Ovary (tissue), 9 donors: ENCODE measurements around the gene JARID2. TPM values are rescaled to one million over a fixed set of nuclear protein-coding genes. Genes with fewer than 3 reads are reported as not detected.

ENCODE experiments used
- DNase-seq, 5 donors: peaks; one replicate each; pipeline ENCODE4 v3.0.0-alpha.2; 2019 to 2020
- H3K27ac ChIP-seq, 2 donors: fragments of 200-600 bp; one replicate each; pipeline versions ENCODE4 v1.5.1 to v1.8.0; 2019 to 2022
- H3K27me3 ChIP-seq: fragments of 200-600 bp; one replicate; pipeline ENCODE4 v1.8.0; 2022
- H3K36me3 ChIP-seq: fragments of 200-600 bp; sonication (generic); one replicate; pipeline ENCODE4 v1.5.1; 2019
- H3K4me1 ChIP-seq: one replicate; pipeline ENCODE4 v1.8.1; 2013; ENCODE audit warnings: mild to moderate bottlenecking, moderate library complexity; ENCODE audit not compliant: insufficient read depth
- H3K4me3 ChIP-seq: fragments of 200-600 bp; sonication (generic); one replicate; pipeline ENCODE4 v1.5.1; 2017
- H3K9me3 ChIP-seq, 2 donors: fragments of 200-600 bp in 1 of 2; sonication (generic) in 1 of 2; one replicate each; pipeline versions ENCODE4 v1.5.1 to v1.8.1; 2013 to 2019; ENCODE audit warnings: mild to moderate bottlenecking in 1 of 2, moderate library complexity in 1 of 2
- CTCF ChIP-seq, 3 donors: fragments of 450-650 bp in 2 of 3; fragments of 200-600 bp in 1 of 3; IDR thresholded peaks; one replicate each; pipeline versions ENCODE4 v1.5.1 to v1.8.0; 2016 to 2022; ENCODE audit warnings: antibody characterized with exemption in 3 of 3, mild to moderate bottlenecking in 1 of 3
- EP300 ChIP-seq: sonication (generic); formaldehyde crosslinking; IDR thresholded peaks from one replicate; pipeline ENCODE4 v1.6.1; 2017; ENCODE audit warnings: antibody characterized with exemption
- POLR2A ChIP-seq: fragments of 450-650 bp; IDR thresholded peaks from one replicate; pipeline ENCODE4 v1.6.1; 2017; ENCODE audit warnings: antibody characterized with exemption, mild to moderate bottlenecking, moderate library complexity
- WGBS, 3 donors: extraction: QIAGEN DNeasy Blood & Tissue Kit in 1 of 3; methylation state at CpG; one replicate each; pipeline versions ENCODE4 v1.1.5 to v1.1.7; 2013 to 2017; 5-methylcytosine and 5-hydroxymethylcytosine counted together
- intact Hi-C, 4 donors: fragments of 100-400 bp; cut with DNase I; formaldehyde crosslinking; loops; one replicate each; pipeline versions ENCODE4 v1.11.0 to v1.15.1; 2022 to 2023
- polyA plus RNA-seq, 2 donors: library from polyadenylated mRNA; stranded (reverse); fragments of 200-250 nt in 1 of 2; fragments of 350-450 nt in 1 of 2; fragmentation: Illumina TruSeq in 1 of 2; extraction: RNeasy Lipid Tissue Mini Kit (QIAGEN cat#74804) in 1 of 2; gene quantifications; one replicate each; pipeline ENCODE4 v1.2.3, GENCODE V29; 2013 to 2014
- total RNA-seq, 7 donors: library from RNA; depleted of rRNA in 2 of 7; stranded (reverse); fragments of >200 nt in 2 of 7; fragmentation: NEBNext Ultra II Directional in 3 of 7; extraction: Animal tissue kit (Norgen Biotek cat#: 25700) in 3 of 7; gene quantifications; one replicate each; pipeline versions ENCODE4 v1.1.0 to v1.2.4, GENCODE V29; 2016 to 2023
- donor health status: DM: no; HTN: no; CAD: no; lungs with moderate emphysema.
- donor health status: DM: no; HTN: no; CAD: no.
- donor health status: Bipolar disorder and iron deficiency.
- donor health status: DM: yes; HTN: yes; CAD: no.
- donor health status: DM: no; HTN: no; CAD: no.
- donor health status: DM: yes; HTN: yes; CAD: no.

Gene JARID2
- total and polyA plus RNA-seq, 9 donors, result 4.5 to 17.4 (median 8.7) TPM

- DNase-seq, result no peak
- intact Hi-C loops, result no loop called here
- no peak overlapping the region for H3K4me3 ChIP-seq
- H3K9me3 ChIP-seq, result no peaks in the 10 kb centered on the region
- 44 to 63% (median 54%) methylated on average over 3 of the region's 3 CpGs for WGBS, 3 donors
- no peak overlapping the region for H3K27ac ChIP-seq
- H3K4me1 ChIP-seq, result peaks cover 6% of the 10 kb centered on the region
- H3K27me3 ChIP-seq, result no peaks in the 10 kb centered on the region
- H3K36me3 ChIP-seq, result no peaks in the 10 kb centered on the region
- TF ChIP-seq CTCF (IDR thresholded peaks at IDR 0.05) (no peak), POLR2A (no peak), EP300 (no peak)
These were observed 162.9 kb downstream of the JARID2 start for GRCh38 chr6:15408758-15409157.

- Histone ChIP-seq H3K4me1 (peaks cover 6% of the 10 kb centered on the region), H3K9me3 (no peaks in the 10 kb centered on the region), H3K4me3 (no peak overlapping the region), H3K36me3 (no peaks in the 10 kb centered on the region), H3K27ac (no peak overlapping the region), H3K27me3 (no peaks in the 10 kb centered on the region)
- intact Hi-C loops, result no loop called here
- no peak for DNase-seq
- 32 to 51% (median 43%) methylated on average over 6 of the region's 6 CpGs for WGBS, 3 donors
- no peak for TF ChIP-seq EP300
- TF ChIP-seq POLR2A, result no peak
- no peak for TF ChIP-seq CTCF (IDR thresholded peaks at IDR 0.05)
These were observed 163.6 kb downstream of the JARID2 start for GRCh38 chr6:15409301-15410125.

GRCh38 chr6:15410126-15410391 lies 164.2 kb downstream of the JARID2 start:
- H3K27ac ChIP-seq, result no peak overlapping the region
- DNase-seq, result no peak
- H3K36me3 ChIP-seq, result no peaks in the 10 kb centered on the region
- H3K4me3 ChIP-seq, result no peak overlapping the region
- no peaks in the 10 kb centered on the region for H3K9me3 ChIP-seq
- peaks cover 6% of the 10 kb centered on the region for H3K4me1 ChIP-seq
- 80 to 87% (median 82%) methylated on average over 5 of the region's 5 CpGs for WGBS, 3 donors
- no peak for TF ChIP-seq EP300
- TF ChIP-seq POLR2A, result no peak
- no peak for TF ChIP-seq CTCF (IDR thresholded peaks at IDR 0.05)
- H3K27me3 ChIP-seq, result no peaks in the 10 kb centered on the region
- intact Hi-C loops, result no loop called here

- intact Hi-C loops, result no loop called here
- no peaks in the 10 kb centered on the region for H3K36me3 ChIP-seq
- 45 to 67% (median 63%) methylated on average over 1 of the region's 1 CpG for WGBS, 3 donors
- no peak for DNase-seq
- H3K9me3 ChIP-seq, result no peaks in the 10 kb centered on the region
- no peak overlapping the region for H3K27ac ChIP-seq
- H3K4me1 ChIP-seq, result peaks cover 6% of the 10 kb centered on the region
- TF ChIP-seq CTCF (IDR thresholded peaks at IDR 0.05), result no peak
- no peak for TF ChIP-seq POLR2A
- no peak for TF ChIP-seq EP300
- no peak overlapping the region for H3K4me3 ChIP-seq
- H3K27me3 ChIP-seq, result no peaks in the 10 kb centered on the region
These were observed 164.9 kb downstream of the JARID2 start for GRCh38 chr6:15410752-15411151.
